Measurements from ENCODE around the gene CXCL13. TPM values are rescaled to one million over a fixed set of nuclear protein-coding genes. Genes with fewer than 3 reads are reported as not detected.

The CXCL13 gene
- total RNA-seq, 2 donors from 2014 or later = not detected

GRCh38 chr4:77591532-77591931 is 14.1 kb upstream of the CXCL13 start:
- TF ChIP-seq POLR2A (IDR thresholded peaks at IDR 0.05) = no peak
- Histone ChIP-seq H3K27me3 (no peaks in the 10 kb centered on the region), H3K9me3 (no peaks in the 10 kb centered on the region), H3K4me3 (no peak overlapping the region), H3K4me1 (no peaks in the 10 kb centered on the region), H3K27ac (no peak overlapping the region), H3K36me3 (replicated peaks in 1 of 2; ENCODE audit: insufficient read depth in 1 of 2, low read depth in 2 of 2) (no peaks in the 10 kb centered on the region)
- WGBS, 2 donors = 94% methylated on average over 1 of the region's 1 CpG
- no peak for ATAC-seq
- intact Hi-C loops (cut with DNase I) = no loop called here
- no peak for DNase-seq

GRCh38 chr4:77593101-77593500 is 12.5 kb upstream of the CXCL13 start:
- H3K4me3 ChIP-seq = no peak overlapping the region
- no peaks in the 10 kb centered on the region for H3K4me1 ChIP-seq
- DNase-seq (no peak), ATAC-seq (no peak)
- H3K27me3 ChIP-seq = no peaks in the 10 kb centered on the region
- no peaks in the 10 kb centered on the region for H3K36me3 ChIP-seq (replicated peaks in 1 of 2; ENCODE audit: insufficient read depth in 1 of 2, low read depth in 2 of 2)
- 63 to 68% methylated on average over 7 of the region's 7 CpGs for WGBS, 2 donors
- H3K27ac ChIP-seq = no peak overlapping the region
- H3K9me3 ChIP-seq = no peaks in the 10 kb centered on the region
- TF ChIP-seq POLR2A (IDR thresholded peaks at IDR 0.05) = no peak
- no peak for TF ChIP-seq CTCF (IDR thresholded peaks at IDR 0.05)
- intact Hi-C loops (cut with DNase I) = no loop called here

- Histone ChIP-seq H3K4me3 (no peak overlapping the region), H3K27me3 (no peaks in the 10 kb centered on the region), H3K4me1 (no peaks in the 10 kb centered on the region), H3K9me3 (no peaks in the 10 kb centered on the region), H3K27ac (no peak overlapping the region), H3K36me3 (replicated peaks in 1 of 2; ENCODE audit: insufficient read depth in 1 of 2, low read depth in 2 of 2) (no peaks in the 10 kb centered on the region)
- intact Hi-C loops (cut with DNase I) = no loop called here
- ATAC-seq = no peak
- no peak for DNase-seq
- TF ChIP-seq POLR2A (IDR thresholded peaks at IDR 0.05) = no peak
- WGBS, 2 donors = 75 to 76% methylated on average over 2 of the region's 2 CpGs
These were observed 11.6 kb upstream of the CXCL13 start for GRCh38 chr4:77593993-77594392.

- H3K27ac ChIP-seq = no peak overlapping the region
- H3K4me1 ChIP-seq = peaks cover 6% of the 10 kb centered on the region
- H3K36me3 ChIP-seq (replicated peaks in 1 of 2; ENCODE audit: insufficient read depth in 1 of 2, low read depth in 2 of 2) = no peaks in the 10 kb centered on the region
- TF ChIP-seq POLR2A (IDR thresholded peaks at IDR 0.05) (no peak), CTCF (IDR thresholded peaks at IDR 0.05) (no peak)
- intact Hi-C loops (cut with DNase I) = no loop called here
- H3K27me3 ChIP-seq = no peaks in the 10 kb centered on the region
- H3K4me3 ChIP-seq = no peak overlapping the region
- DNase-seq (no peak), ATAC-seq (no peak)
- WGBS, 2 donors = 65 to 73% methylated on average over 4 of the region's 4 CpGs
- no peaks in the 10 kb centered on the region for H3K9me3 ChIP-seq
These were observed 10.2 kb upstream of the CXCL13 start for GRCh38 chr4:77595364-77595973.

GRCh38 chr4:77599378-77599777 is 6.2 kb upstream of the CXCL13 start:
- peaks cover 13% of the 10 kb centered on the region for H3K4me1 ChIP-seq
- H3K4me3 ChIP-seq = no peak overlapping the region
- no peaks in the 10 kb centered on the region for H3K9me3 ChIP-seq
- 15 to 17% methylated on average over 2 of the region's 2 CpGs for WGBS, 2 donors
- ATAC-seq = peak; percentile 75
- TF ChIP-seq CTCF (IDR thresholded peaks at IDR 0.05) = peak; percentile 22 to 64 (median 54)
- no peak for TF ChIP-seq POLR2A (IDR thresholded peaks at IDR 0.05)
- intact Hi-C loops (cut with DNase I) = no loop called here
- H3K27ac ChIP-seq = no peak overlapping the region
- H3K36me3 ChIP-seq (replicated peaks in 1 of 2; ENCODE audit: insufficient read depth in 1 of 2, low read depth in 2 of 2) = no peaks in the 10 kb centered on the region
- DNase-seq = peak; percentile 35 to 53 (median 48)
- no peaks in the 10 kb centered on the region for H3K27me3 ChIP-seq

Measured in body of pancreas (tissue), 4 donors.